ENCODE data around the gene FAM124A.

FAM124A gene

GRCh38 chr13:51201886-51202285, 20.3 kb upstream of the FAM124A start:
- H3K27ac ChIP-seq (ENCODE audit: low read length, poor library complexity, severe bottlenecking) = no peak overlapping the region
- no peaks in the 10 kb centered on the region for H3K36me3 ChIP-seq (ENCODE audit: control insufficient read depth in 1 of 2, insufficient read depth in 2 of 2, low read depth in 1 of 2, low read length in 2 of 2)
- H4K8ac ChIP-seq (ENCODE audit: low read length) = no peak overlapping the region
- no peak overlapping the region for H2AFZ ChIP-seq (ENCODE audit: low read depth, low read length)
- no peak overlapping the region for H2BK5ac ChIP-seq (ENCODE audit: low read depth, low read length, poor library complexity, severe bottlenecking)
- no peak overlapping the region for H3K23ac ChIP-seq (ENCODE audit: low read length in 2 of 2)
- H3K4me1 ChIP-seq (ENCODE audit: control insufficient read depth, insufficient read depth, low read depth, low read length) = no peaks in the 10 kb centered on the region
- H2BK120ac ChIP-seq (ENCODE audit: low read depth, low read length) = no peak overlapping the region
- peaks cover 6 to 8% of the 10 kb centered on the region in 2 experiments for H3K27me3 ChIP-seq (ENCODE audit: control insufficient read depth in 1 of 2, insufficient read depth in 1 of 2, low read length in 2 of 2)
- WGBS = no CpG with 5 or more reads among the region's 2 CpGs
- H3K18ac ChIP-seq (ENCODE audit: low read depth in 1 of 2, low read length in 2 of 2) = no peak overlapping the region
- H4K91ac ChIP-seq (ENCODE audit: low read length) = no peak overlapping the region
- H2AK5ac ChIP-seq (ENCODE audit: low read length, severe bottlenecking) = no peak overlapping the region
- no peak overlapping the region for H2BK12ac ChIP-seq (ENCODE audit: low read length in 2 of 2)
- H3K14ac ChIP-seq (ENCODE audit: low read length in 2 of 2) = no peak overlapping the region
- H2BK15ac ChIP-seq (ENCODE audit: low read depth, poor library complexity, severe bottlenecking) = no peak overlapping the region
- no peak overlapping the region for H3K4ac ChIP-seq (ENCODE audit: low read depth in 1 of 2, low read length in 2 of 2)
- no peak for DNase-seq
- H3K79me1 ChIP-seq (replicated peaks; ENCODE audit: low read length, poor library complexity, severe bottlenecking) = no peaks in the 10 kb centered on the region
- no peak overlapping the region for H3K9ac ChIP-seq (ENCODE audit: low read length)
- no peak overlapping the region for H3K4me2 ChIP-seq (ENCODE audit: low read length, poor library complexity, severe bottlenecking)
- H3K9me3 ChIP-seq (ENCODE audit: control insufficient read depth, low read length) = no peaks in the 10 kb centered on the region
- H3K4me3 ChIP-seq (ENCODE audit: insufficient read depth in 1 of 2, low read depth in 1 of 2, low read length in 2 of 2) = no peak overlapping the region

GRCh38 chr13:51202477-51203046, 19.6 kb upstream of the FAM124A start:
- H3K4ac ChIP-seq (ENCODE audit: low read depth in 1 of 2, low read length in 2 of 2) = no peak overlapping the region
- no peak overlapping the region for H2AFZ ChIP-seq (ENCODE audit: low read depth, low read length)
- H2BK12ac ChIP-seq (ENCODE audit: low read length in 2 of 2) = no peak overlapping the region
- H3K4me2 ChIP-seq (ENCODE audit: low read length, poor library complexity, severe bottlenecking) = no peak overlapping the region
- no peak overlapping the region for H3K14ac ChIP-seq (ENCODE audit: low read length in 2 of 2)
- H3K23ac ChIP-seq (ENCODE audit: low read length in 2 of 2) = no peak overlapping the region
- H2BK120ac ChIP-seq (ENCODE audit: low read depth, low read length) = no peak overlapping the region
- no peaks in the 10 kb centered on the region for H3K4me1 ChIP-seq (ENCODE audit: control insufficient read depth, insufficient read depth, low read depth, low read length)
- no peaks in the 10 kb centered on the region for H3K9me3 ChIP-seq (ENCODE audit: control insufficient read depth, low read length)
- H2BK5ac ChIP-seq (ENCODE audit: low read depth, low read length, poor library complexity, severe bottlenecking) = no peak overlapping the region
- H4K91ac ChIP-seq (ENCODE audit: low read length) = no peak overlapping the region
- no peak overlapping the region for H4K8ac ChIP-seq (ENCODE audit: low read length)
- H3K9ac ChIP-seq (ENCODE audit: low read length) = no peak overlapping the region
- H3K36me3 ChIP-seq (ENCODE audit: control insufficient read depth in 1 of 2, insufficient read depth in 2 of 2, low read depth in 1 of 2, low read length in 2 of 2) = no peaks in the 10 kb centered on the region
- no peak for DNase-seq
- H3K18ac ChIP-seq (ENCODE audit: low read depth in 1 of 2, low read length in 2 of 2) = no peak overlapping the region
- no peak overlapping the region for H3K4me3 ChIP-seq (ENCODE audit: insufficient read depth in 1 of 2, low read depth in 1 of 2, low read length in 2 of 2)
- peaks cover 6 to 10% of the 10 kb centered on the region in 2 experiments for H3K27me3 ChIP-seq (ENCODE audit: control insufficient read depth in 1 of 2, insufficient read depth in 1 of 2, low read length in 2 of 2)
- H2BK15ac ChIP-seq (ENCODE audit: low read depth, poor library complexity, severe bottlenecking) = no peak overlapping the region
- H3K27ac ChIP-seq (ENCODE audit: low read length, poor library complexity, severe bottlenecking) = no peak overlapping the region
- no peaks in the 10 kb centered on the region for H3K79me1 ChIP-seq (replicated peaks; ENCODE audit: low read length, poor library complexity, severe bottlenecking)
- no peak overlapping the region for H2AK5ac ChIP-seq (ENCODE audit: low read length, severe bottlenecking)
- WGBS = 100% methylated on average over 1 of the region's 2 CpGs

- Histone ChIP-seq H3K36me3 (ENCODE audit: control insufficient read depth in 1 of 2, insufficient read depth in 2 of 2, low read depth in 1 of 2, low read length in 2 of 2) (no peaks in the 10 kb centered on the region), H3K27ac (ENCODE audit: low read length, poor library complexity, severe bottlenecking) (no peak overlapping the region), H2BK12ac (ENCODE audit: low read length in 2 of 2) (no peak overlapping the region), H3K4me1 (ENCODE audit: control insufficient read depth, insufficient read depth, low read depth, low read length) (no peaks in the 10 kb centered on the region), H3K9me3 (ENCODE audit: control insufficient read depth, low read length) (no peaks in the 10 kb centered on the region), H4K91ac (ENCODE audit: low read length) (no peak overlapping the region), H4K8ac (ENCODE audit: low read length) (no peak overlapping the region), H3K4ac (ENCODE audit: low read depth in 1 of 2, low read length in 2 of 2) (no peak overlapping the region), H3K14ac (ENCODE audit: low read length in 2 of 2) (no peak overlapping the region), H3K27me3 (ENCODE audit: control insufficient read depth in 1 of 2, insufficient read depth in 1 of 2, low read length in 2 of 2) (peaks cover 32 to 43% of the 10 kb centered on the region in 2 experiments), H3K23ac (ENCODE audit: low read length in 2 of 2) (no peak overlapping the region), H3K79me1 (replicated peaks; ENCODE audit: low read length, poor library complexity, severe bottlenecking) (no peaks in the 10 kb centered on the region), H2AFZ (ENCODE audit: low read depth, low read length) (no peak overlapping the region), H2BK120ac (ENCODE audit: low read depth, low read length) (no peak overlapping the region), H3K9ac (ENCODE audit: low read length) (no peak overlapping the region), H3K18ac (ENCODE audit: low read depth in 1 of 2, low read length in 2 of 2) (no peak overlapping the region), H3K4me3 (ENCODE audit: insufficient read depth in 1 of 2, low read depth in 1 of 2, low read length in 2 of 2) (no peak overlapping the region), H2BK15ac (ENCODE audit: low read depth, poor library complexity, severe bottlenecking) (no peak overlapping the region), H2AK5ac (ENCODE audit: low read length, severe bottlenecking) (no peak overlapping the region), H2BK5ac (ENCODE audit: low read depth, low read length, poor library complexity, severe bottlenecking) (no peak overlapping the region), H3K4me2 (ENCODE audit: low read length, poor library complexity, severe bottlenecking) (no peak overlapping the region)
- 80% methylated on average over 1 of the region's 3 CpGs for WGBS
- no peak for DNase-seq
Measured at GRCh38 chr13:51206584-51206983, 15.6 kb upstream of the FAM124A start.

- Histone ChIP-seq H2BK120ac (ENCODE audit: low read depth, low read length) (no peak overlapping the region), H2AFZ (ENCODE audit: low read depth, low read length) (no peak overlapping the region), H3K23ac (ENCODE audit: low read length in 2 of 2) (no peak overlapping the region), H4K8ac (ENCODE audit: low read length) (no peak overlapping the region), H3K4ac (ENCODE audit: low read depth in 1 of 2, low read length in 2 of 2) (no peak overlapping the region), H2AK5ac (ENCODE audit: low read length, severe bottlenecking) (no peak overlapping the region), H3K27ac (ENCODE audit: low read length, poor library complexity, severe bottlenecking) (no peak overlapping the region), H3K14ac (ENCODE audit: low read length in 2 of 2) (no peak overlapping the region), H3K9me3 (ENCODE audit: control insufficient read depth, low read length) (no peaks in the 10 kb centered on the region), H3K4me2 (ENCODE audit: low read length, poor library complexity, severe bottlenecking) (no peak overlapping the region), H3K27me3 (ENCODE audit: control insufficient read depth in 1 of 2, insufficient read depth in 1 of 2, low read length in 2 of 2) (peaks cover 45 to 54% of the 10 kb centered on the region in 2 experiments), H3K4me3 (ENCODE audit: insufficient read depth in 1 of 2, low read depth in 1 of 2, low read length in 2 of 2) (no peak overlapping the region), H3K79me1 (replicated peaks; ENCODE audit: low read length, poor library complexity, severe bottlenecking) (no peaks in the 10 kb centered on the region), H3K36me3 (ENCODE audit: control insufficient read depth in 1 of 2, insufficient read depth in 2 of 2, low read depth in 1 of 2, low read length in 2 of 2) (no peaks in the 10 kb centered on the region), H4K91ac (ENCODE audit: low read length) (no peak overlapping the region), H2BK12ac (ENCODE audit: low read length in 2 of 2) (no peak overlapping the region), H3K18ac (ENCODE audit: low read depth in 1 of 2, low read length in 2 of 2) (no peak overlapping the region), H3K4me1 (ENCODE audit: control insufficient read depth, insufficient read depth, low read depth, low read length) (no peaks in the 10 kb centered on the region), H2BK15ac (ENCODE audit: low read depth, poor library complexity, severe bottlenecking) (no peak overlapping the region), H3K9ac (ENCODE audit: low read length) (no peak overlapping the region), H2BK5ac (ENCODE audit: low read depth, low read length, poor library complexity, severe bottlenecking) (no peak overlapping the region)
- no peak for DNase-seq
- 85% methylated on average over 1 of the region's 2 CpGs for WGBS
Measured at GRCh38 chr13:51207881-51208280, 14.3 kb upstream of the FAM124A start.
